SK-N-SH (cell line): Measurements from ENCODE around the gene ZNF641. TPM values are rescaled to one million over a fixed set of nuclear protein-coding genes. Genes with fewer than 3 reads are reported as not detected.

Source experiments
- CTCF ChIA-PET: fragments of 300-600, 350-600 bp; formaldehyde crosslinking; extraction: SDS; loops from one replicate; lab custom pipeline; 2021; lab: Yijun Ruan, JAX
- POLR2A ChIA-PET: fragments of 350-600 bp; sonication (Branson Sonifier 250); formaldehyde crosslinking; extraction: SDS; loops from one replicate; lab custom pipeline; 2020; ENCODE audit warnings: antibody characterized with exemption, inconsistent platforms; lab: Yijun Ruan, JAX
- DNase-seq: peaks from one replicate; pipeline ENCODE4 v3.0.0; 2012
- H2AFZ ChIP-seq: fragments of 200-600 bp; sonication (generic); 2 replicates; pipeline ENCODE4 v1.8.1; 2016; ENCODE audit warnings: antibody characterized with exemption, mild to moderate bottlenecking, low read depth
- H3F3A ChIP-seq: fragments of 200-600 bp; sonication (generic); replicated peaks from 2 replicates; pipeline ENCODE3; 2016; ENCODE audit warnings: antibody characterized with exemption, mild to moderate bottlenecking; ENCODE audit not compliant: insufficient read depth
- H3K27ac ChIP-seq, 2 experiments: fragments of 200-500 bp in 1 of 2; fragments of 200-600 bp in 1 of 2; sonication (Bioruptor generic) in 1 of 2; sonication (generic), shearing (Covaris generic) in 1 of 2; 2 replicates each; pipeline versions ENCODE4 v1.5.1 to v1.6.1; 2014 to 2016; ENCODE audit warnings: low read depth in 2 of 2, inconsistent platforms in 1 of 2, low read length in 1 of 2, mild to moderate bottlenecking in 1 of 2, mixed read lengths in 1 of 2
- H3K27me3 ChIP-seq: fragments of 200-600 bp; sonication (generic), shearing (Covaris generic); 2 replicates; pipeline ENCODE4 v1.6.1; 2016; ENCODE audit warnings: mixed run types; ENCODE audit not compliant: insufficient read depth
- H3K36me3 ChIP-seq, 2 experiments: fragments of 200-500 bp in 1 of 2; fragments of 200-600 bp in 1 of 2; sonication (Bioruptor generic) in 1 of 2; sonication (generic) in 1 of 2; replicated peaks in 1 of 2; 2 replicates each; pipeline versions ENCODE3 to v1.5.1; 2014 to 2016; ENCODE audit warnings: low read length in 1 of 2, mild to moderate bottlenecking in 1 of 2; ENCODE audit not compliant: insufficient read depth in 2 of 2, control insufficient read depth in 1 of 2
- H3K4me1 ChIP-seq, 2 experiments: fragments of 200-500 bp in 1 of 2; fragments of 200-600 bp in 1 of 2; sonication (Bioruptor generic) in 1 of 2; sonication (generic), shearing (Covaris generic) in 1 of 2; 2 replicates each; pipeline versions ENCODE4 v1.5.1 to v1.6.1; 2014 to 2016; ENCODE audit warnings: low read depth in 1 of 2, low read length in 1 of 2, mixed run types in 1 of 2; ENCODE audit not compliant: insufficient read depth in 2 of 2, control insufficient read depth in 1 of 2
- H3K4me2 ChIP-seq: fragments of 200-600 bp; sonication (generic), shearing (Covaris generic); 2 replicates; pipeline ENCODE4 v1.6.1; 2017; ENCODE audit warnings: mixed run types
- H3K4me3 ChIP-seq, 2 experiments: fragments of 200-500 bp in 1 of 2; fragments of 200-600 bp in 1 of 2; sonication (Bioruptor generic) in 1 of 2; sonication (generic), shearing (Covaris generic) in 1 of 2; 2 replicates each; pipeline versions ENCODE4 v1.5.1 to v1.8.1; 2014 to 2016; ENCODE audit warnings: low read depth in 2 of 2, inconsistent platforms in 1 of 2, low read length in 1 of 2, mild to moderate bottlenecking in 1 of 2, mixed read lengths in 1 of 2, moderate library complexity in 1 of 2
- H3K79me2 ChIP-seq: fragments of 200-600 bp; sonication (generic); 2 replicates; pipeline ENCODE4 v1.8.1; 2017; ENCODE audit warnings: mild to moderate bottlenecking; ENCODE audit not compliant: insufficient read depth
- H3K9ac ChIP-seq: fragments of 200-600 bp; sonication (generic); 2 replicates; pipeline ENCODE4 v1.6.1; 2017; ENCODE audit warnings: mixed run types
- H3K9me2 ChIP-seq: fragments of 200-600 bp; sonication (generic); 2 replicates; pipeline ENCODE4 v1.6.1; 2017; ENCODE audit warnings: mixed run types
- H3K9me3 ChIP-seq: fragments of 200-600 bp; sonication (generic); 2 replicates; pipeline ENCODE4 v1.6.1; 2017; ENCODE audit warnings: mixed run types, mild to moderate bottlenecking, moderate library complexity
- H4K20me1 ChIP-seq: fragments of 200-600 bp; sonication (generic); 2 replicates; pipeline ENCODE4 v1.6.1; 2017; ENCODE audit warnings: mild to moderate bottlenecking, mixed run types; ENCODE audit not compliant: insufficient read depth
- CTCF ChIP-seq: fragments of 200-600 bp; sonication (generic); IDR thresholded peaks from 2 replicates; pipeline ENCODE4 v1.6.1; 2017; ENCODE audit warnings: antibody characterized with exemption, mild to moderate bottlenecking, moderate library complexity
- ELF1 ChIP-seq: IDR thresholded peaks from 2 replicates; pipeline ENCODE4 v1.4.0; 2012
- EP300 ChIP-seq, 2 experiments: IDR thresholded peaks; 2 replicates each; pipeline versions ENCODE4 v1.4.0 to v1.6.1; 2012; ENCODE audit warnings: borderline replicate concordance in 1 of 2, low read depth in 1 of 2, low read length in 1 of 2
- FOXM1 ChIP-seq: IDR thresholded peaks from 2 replicates; pipeline ENCODE4 v1.4.0; 2012; ENCODE audit warnings: low read depth, mild to moderate bottlenecking
- GABPA ChIP-seq: IDR thresholded peaks from 2 replicates; pipeline ENCODE4 v1.4.0; 2012; ENCODE audit warnings: low read depth, mild to moderate bottlenecking
- JUND ChIP-seq: IDR thresholded peaks from 2 replicates; pipeline ENCODE4 v1.4.0; 2012
- MEF2A ChIP-seq: IDR thresholded peaks from 2 replicates; pipeline ENCODE4 v1.4.0; 2012; ENCODE audit warnings: low read depth, borderline replicate concordance
- NFIC ChIP-seq: IDR thresholded peaks from 2 replicates; pipeline ENCODE4 v1.4.0; 2012; ENCODE audit warnings: borderline replicate concordance
- NRF1 ChIP-seq: IDR thresholded peaks from 2 replicates; pipeline ENCODE4 v1.6.1; 2012; ENCODE audit warnings: low read depth, mild to moderate bottlenecking, low read length
- POLR2AphosphoS5 ChIP-seq: IDR thresholded peaks from 2 replicates; pipeline ENCODE4 v1.6.1; 2012; ENCODE audit warnings: low read depth, low read length
- RAD21 ChIP-seq: IDR thresholded peaks from 2 replicates; pipeline ENCODE4 v1.6.1; 2012; ENCODE audit warnings: mild to moderate bottlenecking, low read length
- RCOR1 ChIP-seq: fragments of 150-350 bp; IDR thresholded peaks from 2 replicates; pipeline ENCODE4 v1.6.1; 2017; ENCODE audit warnings: antibody characterized with exemption, low read length
- REST ChIP-seq: IDR thresholded peaks from 2 replicates; pipeline ENCODE4 v1.6.1; 2012; ENCODE audit warnings: mild to moderate bottlenecking, low read depth, low read length, moderate library complexity
- SMC3 ChIP-seq: IDR thresholded peaks from 2 replicates; pipeline ENCODE4 v1.6.1; 2012; ENCODE audit warnings: low read depth, low read length, improper control_type of control experiment
- TAF1 ChIP-seq: IDR thresholded peaks from 2 replicates; pipeline ENCODE4 v1.6.1; 2012; ENCODE audit warnings: low read depth, mild to moderate bottlenecking, low read length, moderate library complexity, borderline replicate concordance
- TCF12 ChIP-seq: IDR thresholded peaks from 2 replicates; pipeline ENCODE4 v1.4.0; 2012
- TEAD4 ChIP-seq: IDR thresholded peaks from 2 replicates; pipeline ENCODE4 v1.4.0; 2012; ENCODE audit warnings: mild to moderate bottlenecking, borderline replicate concordance; ENCODE audit not compliant: insufficient read depth
- YY1 ChIP-seq: IDR thresholded peaks from 2 replicates; pipeline ENCODE4 v1.4.0; 2012; ENCODE audit warnings: low read depth, mild to moderate bottlenecking
- WGBS: methylation state at CpG from one replicate; pipeline ENCODE4 v1.1.6; 2017; ENCODE audit warnings: low lambda C conversion rate; 5-methylcytosine and 5-hydroxymethylcytosine counted together
- polyA plus RNA-seq, 3 experiments: library from polyadenylated mRNA; depleted of rRNA; stranded (reverse); fragments of >200 nt; gene quantifications; 2 replicates each; pipeline ENCODE4 v1.2.3, GENCODE V29; 2012
- TF ChIP-seq, protein P1 (sequence below): IDR thresholded peaks from 2 replicates; pipeline ENCODE4 v1.4.0; 2012; ENCODE audit warnings: low read depth, borderline replicate concordance
- TF ChIP-seq, protein P2 (sequence below): fragments of 150-350 bp; IDR thresholded peaks from 2 replicates; pipeline ENCODE4 v1.6.1; 2017; ENCODE audit warnings: antibody characterized with exemption, low read length, low read depth, borderline replicate concordance
- TF ChIP-seq, protein P3 (sequence below): fragments of 150-350 bp; IDR thresholded peaks from 2 replicates; pipeline ENCODE4 v1.6.1; 2016; ENCODE audit warnings: mild to moderate bottlenecking, low read depth, low read length

Gene ZNF641
- polyA plus RNA-seq, 1 of the 3 experiments (the other 2 are of a cell fraction): 1.9 TPM

DNA sequence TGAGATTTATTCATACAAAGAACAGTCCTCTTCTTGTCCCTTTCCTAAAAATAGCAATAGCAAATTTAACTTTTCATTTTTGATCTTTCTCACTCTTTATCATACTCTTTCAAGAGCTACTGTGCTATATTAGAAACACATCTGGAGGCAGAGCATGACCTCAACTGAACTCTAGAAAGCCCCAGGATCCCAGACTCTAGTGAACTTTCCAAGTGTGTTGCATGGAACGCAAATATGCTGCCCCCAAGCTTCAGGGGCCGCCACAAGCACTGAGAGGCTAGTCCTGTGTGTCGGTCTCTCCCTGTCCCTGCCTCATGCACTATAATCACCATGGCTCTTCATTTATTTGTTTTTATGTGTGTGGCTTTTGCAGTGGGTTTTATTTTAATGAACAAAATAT lies 38.7 kb upstream of the ZNF641 start:
- Histone ChIP-seq H2AFZ (no peak overlapping the region; the same call in 1 of the 2 replicates), H3K4me3 (no peak overlapping the region), H3K27me3 (no peaks in the 10 kb centered on the region), H3K79me2 (no peaks in the 10 kb centered on the region), H3K4me2 (no peak overlapping the region), H3K4me1 (no peaks in the 10 kb centered on the region; a peak in 1 of 4 replicates), H3K9me2 (no peaks in the 10 kb centered on the region), H4K20me1 (no peaks in the 10 kb centered on the region), H3K27ac (no peak overlapping the region), H3K9me3 (no peaks in the 10 kb centered on the region), H3K36me3 (no peaks in the 10 kb centered on the region), H3K9ac (no peak overlapping the region), H3F3A (no peaks in the 10 kb centered on the region)
- POLR2A ChIA-PET: no interaction called here
- TF ChIP-seq SMC3 (no peak), POLR2AphosphoS5 (no peak), ELF1 (no peak), RCOR1 (no peak), TCF12 (no peak), NRF1 (no peak), NFIC (no peak), JUND (no peak), TEAD4 (no peak), CTCF (no peak), FOXM1 (no peak), YY1 (no peak), RAD21 (no peak)
- TF ChIP-seq, protein P1, sequence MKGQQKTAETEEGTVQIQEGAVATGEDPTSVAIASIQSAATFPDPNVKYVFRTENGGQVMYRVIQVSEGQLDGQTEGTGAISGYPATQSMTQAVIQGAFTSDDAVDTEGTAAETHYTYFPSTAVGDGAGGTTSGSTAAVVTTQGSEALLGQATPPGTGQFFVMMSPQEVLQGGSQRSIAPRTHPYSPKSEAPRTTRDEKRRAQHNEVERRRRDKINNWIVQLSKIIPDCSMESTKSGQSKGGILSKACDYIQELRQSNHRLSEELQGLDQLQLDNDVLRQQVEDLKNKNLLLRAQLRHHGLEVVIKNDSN: no peak
- TF ChIP-seq, protein P2, sequence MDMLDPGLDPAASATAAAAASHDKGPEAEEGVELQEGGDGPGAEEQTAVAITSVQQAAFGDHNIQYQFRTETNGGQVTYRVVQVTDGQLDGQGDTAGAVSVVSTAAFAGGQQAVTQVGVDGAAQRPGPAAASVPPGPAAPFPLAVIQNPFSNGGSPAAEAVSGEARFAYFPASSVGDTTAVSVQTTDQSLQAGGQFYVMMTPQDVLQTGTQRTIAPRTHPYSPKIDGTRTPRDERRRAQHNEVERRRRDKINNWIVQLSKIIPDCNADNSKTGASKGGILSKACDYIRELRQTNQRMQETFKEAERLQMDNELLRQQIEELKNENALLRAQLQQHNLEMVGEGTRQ: no peak
- TF ChIP-seq, protein P3, sequence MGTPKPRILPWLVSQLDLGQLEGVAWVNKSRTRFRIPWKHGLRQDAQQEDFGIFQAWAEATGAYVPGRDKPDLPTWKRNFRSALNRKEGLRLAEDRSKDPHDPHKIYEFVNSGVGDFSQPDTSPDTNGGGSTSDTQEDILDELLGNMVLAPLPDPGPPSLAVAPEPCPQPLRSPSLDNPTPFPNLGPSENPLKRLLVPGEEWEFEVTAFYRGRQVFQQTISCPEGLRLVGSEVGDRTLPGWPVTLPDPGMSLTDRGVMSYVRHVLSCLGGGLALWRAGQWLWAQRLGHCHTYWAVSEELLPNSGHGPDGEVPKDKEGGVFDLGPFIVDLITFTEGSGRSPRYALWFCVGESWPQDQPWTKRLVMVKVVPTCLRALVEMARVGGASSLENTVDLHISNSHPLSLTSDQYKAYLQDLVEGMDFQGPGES: no peak
- no peak for DNase-seq
- WGBS: 13% methylated on average over 3 of the region's 3 CpGs
- CTCF ChIA-PET: interaction anchor here (0.7 kb wide), 1 partner anchor 9 kb away, joined by 3 read pairs; no protein-coding TSS in a partner anchor

DNA sequence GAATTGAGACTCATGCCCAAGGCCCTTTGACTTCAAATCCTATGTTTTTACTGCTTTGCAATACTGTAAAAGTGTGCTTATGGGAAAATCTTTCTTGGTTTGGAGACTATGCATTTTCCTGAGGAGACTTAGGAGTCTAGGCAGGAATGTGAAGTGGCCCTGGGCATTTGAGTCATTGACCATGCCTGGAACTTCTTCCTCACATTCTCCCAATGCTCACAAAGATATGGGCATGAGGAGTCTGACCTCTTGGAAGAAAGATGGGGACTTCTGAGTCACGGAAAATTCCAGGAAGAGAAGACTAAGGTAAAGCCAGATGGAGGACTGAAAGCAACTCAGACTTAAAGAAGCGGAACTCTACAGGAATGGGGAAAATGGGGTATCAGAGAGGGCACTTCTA lies 38.2 kb upstream of the ZNF641 start:
- CTCF ChIA-PET: no interaction called here
- Histone ChIP-seq H3K9me2 (no peaks in the 10 kb centered on the region), H3K79me2 (no peaks in the 10 kb centered on the region), H3K4me3 (no peak overlapping the region), H2AFZ (no peak overlapping the region), H3K4me1 (no peaks in the 10 kb centered on the region; a peak in 1 of 4 replicates), H3K27ac (no peak overlapping the region), H3K9me3 (no peaks in the 10 kb centered on the region), H3K36me3 (no peaks in the 10 kb centered on the region), H3K9ac (no peak overlapping the region), H3F3A (no peaks in the 10 kb centered on the region), H3K4me2 (no peak overlapping the region), H4K20me1 (no peaks in the 10 kb centered on the region), H3K27me3 (no peaks in the 10 kb centered on the region)
- 27% methylated on average over 2 of the region's 2 CpGs for WGBS
- POLR2A ChIA-PET: no interaction called here
- no peak for DNase-seq
- no peak for TF ChIP-seq TAF1
- TF ChIP-seq, protein P2: no peak
- TF ChIP-seq REST: no peak
- no peak for TF ChIP-seq NFIC
- TF ChIP-seq RCOR1: no peak
- no peak for TF ChIP-seq NRF1
- no peak for TF ChIP-seq MEF2A
- no peak for TF ChIP-seq ELF1
- no peak for TF ChIP-seq EP300 (IDR thresholded peaks at IDR 0.05; ENCODE audit: borderline replicate concordance in 1 of 2, low read depth in 1 of 2, low read length in 1 of 2)
- no peak for TF ChIP-seq GABPA
